K562 (cell line): ENCODE measurements around the gene CPVL. TPM values are rescaled to one million over a fixed set of nuclear protein-coding genes. Genes with fewer than 3 reads are reported as not detected.

ENCODE experiments used
- ATAC-seq: fragments of 200-7000 bp; cut with Tn5 transposase; 3 replicates; pipeline ENCODE4 v1.9.1; 2020; ENCODE audit warnings: moderate library complexity
- BruUV-seq: library from RNA; stranded (reverse); fragments of 400-500 nt; replicated peaks from 2 replicates; lab custom pipeline; 2021; lab: Mats Ljungman, UMichigan
- CTCF ChIA-PET: fragments of 300-600 bp; formaldehyde crosslinking; extraction: SDS; loops from one replicate; lab custom pipeline; 2021; ENCODE audit warnings: low intra/inter-chr PET ratio; lab: Yijun Ruan, JAX
- POLR2A ChIA-PET: fragments of 300-600, 350-650 bp; sonication (Branson Sonifier 250); formaldehyde crosslinking; extraction: SDS; loops from one replicate; lab custom pipeline; 2021; ENCODE audit warnings: antibody characterized with exemption, inconsistent platforms; lab: Yijun Ruan, JAX
- DNase-seq, 4 experiments: peaks; one replicate each; pipeline versions ENCODE4 v3.0.0 to v3.0.0-alpha.2; 2011 to 2018; ENCODE audit warnings: low spot score in 3 of 4, mixed read lengths in 3 of 4; ENCODE audit errors: extremely low read depth in 1 of 4
- FAIRE-seq: peaks from 2 replicates; lab custom pipeline; 2011; peaks lifted over from hg19 to GRCh38; lab: Jason Lieb, UNC
- H2AFZ ChIP-seq: 2 replicates; pipeline ENCODE4 v1.6.0; 2011; ENCODE audit warnings: low read depth, low read length, control low read depth, inconsistent platforms
- H3K27ac ChIP-seq: fragments of 200-600 bp; 3 replicates; pipeline ENCODE4 v1.8.0; 2011; ENCODE audit warnings: low read depth, mild to moderate bottlenecking, control low read depth, inconsistent platforms, low read length, moderate library complexity, mixed read lengths; ENCODE audit errors: extremely low read depth
- H3K27me3 ChIP-seq, 2 experiments: fragments of 300-600 bp in 1 of 2; 2 replicates in 1 of 2; 3 replicates in 1 of 2; pipeline versions ENCODE4 v1.6.0 to v1.8.0; 2011; ENCODE audit warnings: inconsistent platforms in 2 of 2, low read length in 2 of 2, mild to moderate bottlenecking in 1 of 2, mixed read lengths in 1 of 2, moderate library complexity in 1 of 2; ENCODE audit not compliant: control insufficient read depth in 2 of 2, insufficient read depth in 2 of 2
- H3K36me3 ChIP-seq: fragments of 300-600 bp; 3 replicates; pipeline ENCODE4 v1.8.0; 2011; ENCODE audit warnings: mild to moderate bottlenecking, low read length, inconsistent platforms; ENCODE audit not compliant: control insufficient read depth, insufficient read depth
- H3K4me1 ChIP-seq, 2 experiments: fragments of 200-600 bp in 1 of 2; replicated peaks in 1 of 2; 2 replicates in 1 of 2; 3 replicates in 1 of 2; pipeline versions ENCODE4 v1.5.1 to v1.8.0; 2011; ENCODE audit warnings: inconsistent platforms in 2 of 2, low read length in 2 of 2, mild to moderate bottlenecking in 1 of 2, mixed read lengths in 1 of 2, moderate library complexity in 1 of 2; ENCODE audit not compliant: control insufficient read depth in 2 of 2, insufficient read depth in 2 of 2
- H3K4me2 ChIP-seq: 2 replicates; pipeline ENCODE4 v1.6.1; 2011; ENCODE audit warnings: low read length, control low read depth, inconsistent platforms, mixed read lengths; ENCODE audit not compliant: insufficient read depth
- H3K4me3 ChIP-seq: fragments of 200-600 bp; sonication (generic), shearing (Covaris generic); 2 replicates; pipeline ENCODE4 v1.5.1; 2016; ENCODE audit warnings: control low read depth, inconsistent platforms
- H3K79me2 ChIP-seq: fragments of 200-600 bp; 3 replicates; pipeline ENCODE4 v1.8.0; 2011; ENCODE audit warnings: low read length, inconsistent platforms; ENCODE audit not compliant: control insufficient read depth, insufficient read depth
- H3K9ac ChIP-seq, 2 experiments: 2 replicates each; pipeline versions ENCODE4 v1.6.0 to v1.6.1; 2011; ENCODE audit warnings: low read depth in 2 of 2, low read length in 2 of 2, control low read depth in 1 of 2, inconsistent platforms in 1 of 2, mild to moderate bottlenecking in 1 of 2, mixed read lengths in 1 of 2; ENCODE audit not compliant: insufficient read depth in 1 of 2
- H3K9me1 ChIP-seq: one replicate; pipeline ENCODE4 v1.6.0; 2011; ENCODE audit warnings: inconsistent platforms, mild to moderate bottlenecking, low read length, moderate library complexity; ENCODE audit not compliant: control insufficient read depth, insufficient read depth
- H3K9me3 ChIP-seq: replicated peaks from 2 replicates; pipeline ENCODE4 v1.5.1; 2011; ENCODE audit warnings: low read depth, low read length, inconsistent platforms; ENCODE audit not compliant: control insufficient read depth, insufficient read depth
- H4K20me1 ChIP-seq: replicated peaks from 2 replicates; pipeline ENCODE4 v1.6.1; 2011; ENCODE audit warnings: low read length, inconsistent platforms, mixed read lengths; ENCODE audit not compliant: control insufficient read depth, insufficient read depth
- ATF2 ChIP-seq: sonication (generic); formaldehyde crosslinking; IDR thresholded peaks from 2 replicates; pipeline ENCODE4 v1.8.1; 2022; ENCODE audit warnings: missing genetic modification reagents
- BRF1 ChIP-seq: IDR thresholded peaks from 3 replicates; pipeline ENCODE4 v1.6.1; 2011; ENCODE audit warnings: borderline replicate concordance, mild to moderate bottlenecking; ENCODE audit not compliant: insufficient read length; ENCODE audit errors: extremely low read depth
- CC2D1A ChIP-seq: fragments of 450-650 bp; IDR thresholded peaks from 2 replicates; pipeline ENCODE4 v1.6.1; 2017; ENCODE audit warnings: mild to moderate bottlenecking
- FOXJ2 ChIP-seq: fragments of 200-800 bp; sonication (Bioruptor generic); IDR thresholded peaks from 2 replicates; pipeline ENCODE4 v1.6.1; 2016; ENCODE audit warnings: missing genetic modification characterization, missing compliant biosample characterization
- MAFF ChIP-seq: IDR thresholded peaks from 2 replicates; pipeline ENCODE4 v1.6.1; 2012; ENCODE audit warnings: low read length, improper control_type of control experiment
- NCOA4 ChIP-seq: fragments of 450-650 bp; IDR thresholded peaks from 2 replicates; pipeline ENCODE4 v1.6.1; 2018; ENCODE audit warnings: mild to moderate bottlenecking; ENCODE audit not compliant: partially characterized antibody
- SMAD2 ChIP-seq: fragments of 150-350 bp; IDR thresholded peaks from 2 replicates; pipeline ENCODE4 v1.6.1; 2014; ENCODE audit warnings: low read depth, mild to moderate bottlenecking, low read length
- THAP12 ChIP-seq: fragments of 250-450 bp; sonication (Bioruptor Pico); IDR thresholded peaks from 2 replicates; pipeline ENCODE4 v1.9.0; 2021; ENCODE audit warnings: mild to moderate bottlenecking, inconsistent platforms
- ZNF224 ChIP-seq: sonication (generic); formaldehyde crosslinking; IDR thresholded peaks from 2 replicates; pipeline ENCODE4 v1.8.0; 2022; ENCODE audit warnings: mild to moderate bottlenecking, missing genetic modification reagents
- ZNF780A ChIP-seq: fragments of 250-450 bp; sonication (Bioruptor Pico); IDR thresholded peaks from 2 replicates; pipeline ENCODE4 v1.5.0; 2021; ENCODE audit warnings: mild to moderate bottlenecking
- WGBS: fragments of 100-300 bp; shearing (Covaris generic); methylation state at CpG from one replicate; pipeline ENCODE4 v1.1.6; 2016; ENCODE audit warnings: low coverage, mixed read lengths; ENCODE audit not compliant: insufficient coverage; ENCODE audit errors: missing lambda C conversion rate; 5-methylcytosine and 5-hydroxymethylcytosine counted together
- in situ Hi-C: fragments of 300-500 bp; cut with MboI; formaldehyde crosslinking; loops from 4 replicates; pipeline ENCODE4 v1.15.0; 2018; ENCODE audit warnings: inconsistent platforms, mixed read lengths
- intact Hi-C: fragments of 100-400 bp; cut with micrococcal nuclease; formaldehyde crosslinking; loops from 2 replicates; pipeline ENCODE4 v1.14.2; 2022
- polyA plus RNA-seq, 8 experiments: library from polyadenylated mRNA; depleted of rRNA in 4 of 8; stranded (reverse) in 5 of 8; unstranded in 3 of 8; fragments of >200 nt; fragmentation: Nextera tagmentation in 2 of 8; fragmentation: Illumina TruSeq in 1 of 8; extraction: Ambion mirVana in 2 of 8; extraction: Trizol in 1 of 8; gene quantifications; 2 replicates each; pipeline versions ENCODE4 v1.2.1 to v1.2.3, GENCODE V29; 2011 to 2014; ENCODE audit warnings: inconsistent platforms in 1 of 8, missing spikeins in 1 of 8
- total RNA-seq, 7 experiments: library from RNA; depleted of rRNA in 6 of 7; stranded (reverse); fragments of >200 nt in 6 of 7; fragmentation: Illumina TruSeq in 2 of 7; extraction: Trizol in 2 of 7; gene quantifications; 2 replicates each; pipeline versions ENCODE4 v1.2.1 to v1.2.3, GENCODE V29; 2011 to 2021; ENCODE audit warnings: low replicate concordance in 1 of 7

The CPVL gene
- total and polyA plus RNA-seq, 9 of the 15 experiments (the other 6 are each of a cell fraction or from before 2014, with no cell fraction given) = 0.89 to 2.4 (median 1.5) TPM

GRCh38 chr7:29143751-29144150 lies 2.6 kb downstream of the CPVL start:
- BruUV-seq = no TSS peak
- no peak for TF ChIP-seq CC2D1A
- TF ChIP-seq SMAD2 = no peak
- no peak for TF ChIP-seq ATF2 (CRISPR knock-in tag)
- no peak for TF ChIP-seq THAP12 (CRISPR knock-in tag)
- no peak for TF ChIP-seq MAFF
- no peak for TF ChIP-seq BRF1
- no peak for TF ChIP-seq ZNF780A
- no peak for TF ChIP-seq FOXJ2 (tag)
- TF ChIP-seq ZNF224 = no peak
- no peak for TF ChIP-seq NCOA4
- no peak overlapping the region for H2AFZ ChIP-seq
- DNase-seq (no peak), FAIRE-seq (no peak), ATAC-seq (no peak)
- no peak overlapping the region for H3K9ac ChIP-seq
- no peaks in the 10 kb centered on the region for H3K79me2 ChIP-seq
- H3K4me2 ChIP-seq = no peak overlapping the region
- no peak overlapping the region for H3K27ac ChIP-seq
- no peaks in the 10 kb centered on the region for H3K36me3 ChIP-seq
- no peaks in the 10 kb centered on the region; the same call in 1 of the 2 replicates for H4K20me1 ChIP-seq
- H3K9me3 ChIP-seq = no peaks in the 10 kb centered on the region
- peaks cover 7 to 25% of the 10 kb centered on the region in 2 experiments; a peak in 2 of 5 replicates for H3K27me3 ChIP-seq
- WGBS = 0% methylated on average over 2 of the region's 2 CpGs
- peaks cover 0 to 4% of the 10 kb centered on the region in 2 experiments; a peak in 2 of 5 replicates for H3K4me1 ChIP-seq
- in situ Hi-C loops = no loop called here
- CTCF ChIA-PET = no interaction called here
- H3K9me1 ChIP-seq = no peaks in the 10 kb centered on the region
- intact Hi-C loops = no loop called here
- POLR2A ChIA-PET = no interaction called here
- no peak overlapping the region for H3K4me3 ChIP-seq
